GM12878 (cell line): Measurements from ENCODE around the gene ARHGAP21. TPM values are rescaled to one million over a fixed set of nuclear protein-coding genes. Genes with fewer than 3 reads are reported as not detected.

Experiments used
- ATAC-seq: fragments of 200-7000 bp; cut with Tn5 transposase; 3 replicates; pipeline ENCODE4 v1.9.1; 2020; ENCODE audit warnings: mild to moderate bottlenecking, moderate library complexity
- BruUV-seq: library from RNA; stranded (reverse); fragments of 400-500 nt; replicated peaks from 2 replicates; lab custom pipeline; 2021; lab: Mats Ljungman, UMichigan
- CTCF ChIA-PET: fragments of 300-600 bp; sonication (Branson Sonifier 250); formaldehyde crosslinking; extraction: SDS; loops from one replicate; lab custom pipeline; 2021; ENCODE audit warnings: inconsistent platforms; lab: Yijun Ruan, JAX
- POLR2A ChIA-PET: fragments of 350-600 bp; formaldehyde crosslinking; extraction: SDS; loops from one replicate; lab custom pipeline; 2021; ENCODE audit warnings: inconsistent platforms; lab: Charles Lee
- RAD21 ChIA-PET: fragments of 300-600 bp; sonication (Branson Sonifier 250); formaldehyde crosslinking; loops from one replicate; lab custom pipeline; 2023; ENCODE audit warnings: antibody characterized with exemption; ENCODE audit not compliant: unreplicated experiment; lab: Charles Lee
- SMC1A ChIA-PET: fragments of 300-600 bp; sonication (Branson Sonifier 250); formaldehyde crosslinking; loops from one replicate; lab custom pipeline; 2023; ENCODE audit not compliant: unreplicated experiment, uncharacterized antibody; lab: Charles Lee
- DNase-seq: peaks from one replicate; pipeline ENCODE4 v3.0.0-alpha.2; 2011; ENCODE audit warnings: low read depth, low spot score
- FAIRE-seq: peaks from 3 replicates; lab custom pipeline; 2011; peaks lifted over from hg19 to GRCh38; lab: Jason Lieb, UNC
- H2AFZ ChIP-seq: 2 replicates; pipeline ENCODE4 v1.6.0; 2011; ENCODE audit warnings: low read depth, low read length, control low read depth; ENCODE audit not compliant: control insufficient read depth
- H3K27ac ChIP-seq: 2 replicates; pipeline ENCODE4 v1.5.1; 2011; ENCODE audit warnings: control low read depth; ENCODE audit not compliant: control insufficient read depth, insufficient read depth
- H3K27me3 ChIP-seq, 2 experiments: replicated peaks in 1 of 2; 2 replicates each; pipeline versions ENCODE4 v1.6.0 to v1.6.1; 2011; ENCODE audit warnings: low read length in 1 of 2; ENCODE audit not compliant: control insufficient read depth in 2 of 2, insufficient read depth in 2 of 2
- H3K36me3 ChIP-seq, 2 experiments: 2 replicates each; pipeline ENCODE4 v1.5.1; 2011; ENCODE audit warnings: low read length in 1 of 2; ENCODE audit not compliant: control insufficient read depth in 2 of 2, insufficient read depth in 2 of 2
- H3K4me1 ChIP-seq: 2 replicates; pipeline ENCODE4 v1.6.1; 2011; ENCODE audit warnings: mild to moderate bottlenecking, low read length, moderate library complexity, mixed read lengths; ENCODE audit not compliant: control insufficient read depth, insufficient read depth
- H3K4me2 ChIP-seq: 2 replicates; pipeline ENCODE4 v1.6.0; 2011; ENCODE audit warnings: control low read depth; ENCODE audit not compliant: control insufficient read depth, insufficient read depth
- H3K4me3 ChIP-seq: fragments of 200-600 bp; sonication (generic); 2 replicates; pipeline ENCODE4 v1.5.1; 2016
- H3K79me2 ChIP-seq: 2 replicates; pipeline ENCODE4 v1.6.0; 2011; ENCODE audit warnings: low read length; ENCODE audit not compliant: control insufficient read depth, insufficient read depth
- H3K9ac ChIP-seq: 2 replicates; pipeline ENCODE4 v1.8.0; 2011; ENCODE audit warnings: low read length, control low read depth, mixed read lengths; ENCODE audit not compliant: control insufficient read depth, insufficient read depth
- H3K9me3 ChIP-seq: replicated peaks from 3 replicates; pipeline ENCODE4 v1.5.1; 2011; ENCODE audit warnings: mild to moderate bottlenecking, low read length; ENCODE audit not compliant: control insufficient read depth, insufficient read depth
- H4K20me1 ChIP-seq: 2 replicates; pipeline ENCODE4 v1.6.0; 2011; ENCODE audit not compliant: control insufficient read depth, insufficient read depth
- CEBPB ChIP-seq, 2 experiments: fragments of 150-350 bp in 1 of 2; IDR thresholded peaks; 2 replicates each; pipeline ENCODE4 v1.6.1; 2012 to 2014; ENCODE audit warnings: low read depth in 2 of 2, low read length in 2 of 2, borderline replicate concordance in 1 of 2, inconsistent platforms in 1 of 2
- E2F4 ChIP-seq: IDR thresholded peaks from 2 replicates; pipeline ENCODE4 v1.6.1; 2012; ENCODE audit warnings: low read depth, low read length, improper control_type of control experiment
- GATAD2B ChIP-seq: fragments of 450-650 bp; conservative IDR thresholded peaks from 2 replicates; pipeline ENCODE4 v1.6.1; 2017; ENCODE audit warnings: low read depth, mild to moderate bottlenecking, moderate library complexity
- IRF3 ChIP-seq: fragments of 450-650 bp; IDR thresholded peaks from 2 replicates; pipeline ENCODE4 v1.6.1; 2014; ENCODE audit warnings: mild to moderate bottlenecking
- JUNB ChIP-seq: IDR thresholded peaks from 2 replicates; pipeline ENCODE4 v1.6.1; 2016; ENCODE audit warnings: antibody characterized with exemption, mild to moderate bottlenecking
- MEF2A ChIP-seq: IDR thresholded peaks from 2 replicates; pipeline ENCODE4 v1.6.1; 2011; ENCODE audit warnings: low read depth, mild to moderate bottlenecking, low read length, moderate library complexity; ENCODE audit not compliant: insufficient read depth
- MEF2B ChIP-seq: fragments of 450-650 bp; IDR thresholded peaks from 2 replicates; pipeline ENCODE4 v1.6.1; 2018; ENCODE audit warnings: mild to moderate bottlenecking, moderate library complexity; ENCODE audit not compliant: partially characterized antibody, poor library complexity, severe bottlenecking
- MYC ChIP-seq: IDR thresholded peaks from 2 replicates; pipeline ENCODE4 v1.6.1; 2011; ENCODE audit warnings: mild to moderate bottlenecking, low read length, moderate library complexity, inconsistent platforms; ENCODE audit not compliant: insufficient read depth, insufficient replicate concordance, insufficient read length, severe bottlenecking
- NRF1 ChIP-seq: conservative IDR thresholded peaks from 2 replicates; pipeline ENCODE4 v1.6.1; 2011; ENCODE audit warnings: mild to moderate bottlenecking, low read depth, low read length, improper control_type of control experiment
- PRDM15 ChIP-seq: fragments of 450-650 bp; formaldehyde crosslinking; IDR thresholded peaks from 2 replicates; pipeline ENCODE4 v1.4.0; 2020; ENCODE audit warnings: mild to moderate bottlenecking, moderate library complexity
- SREBF2 ChIP-seq: IDR thresholded peaks from 2 replicates; pipeline ENCODE4 v1.6.1; 2012; ENCODE audit warnings: mild to moderate bottlenecking, low read length
- ZZZ3 ChIP-seq: IDR thresholded peaks from 2 replicates; pipeline ENCODE4 v1.6.1; 2011; ENCODE audit warnings: low read depth; ENCODE audit not compliant: control insufficient read depth, insufficient read length
- WGBS: methylation state at CpG from one replicate; pipeline ENCODE4 v1.1.6; 2016; ENCODE audit warnings: low lambda C conversion rate; ENCODE audit not compliant: insufficient replicate concordance, insufficient coverage; ENCODE audit errors: missing lambda C conversion rate; 5-methylcytosine and 5-hydroxymethylcytosine counted together
- in situ Hi-C: fragments of 300-500 bp; cut with MboI; formaldehyde crosslinking; loops from 9 replicates; pipeline ENCODE4 v1.14.3; 2018; ENCODE audit warnings: mixed read lengths
- intact Hi-C: fragments of 100-400 bp; cut with micrococcal nuclease; formaldehyde crosslinking; loops from one replicate; pipeline ENCODE4 v1.14.2; 2022; ENCODE audit not compliant: unreplicated experiment
- polyA plus RNA-seq, 11 experiments: library from polyadenylated mRNA; depleted of rRNA in 4 of 11; unstranded in 6 of 11; stranded (reverse) in 5 of 11; fragments of >200 nt; fragmentation: Nextera tagmentation in 4 of 11; fragmentation: Illumina TruSeq in 1 of 11; extraction: Ambion mirVana in 4 of 11; extraction: Trizol in 1 of 11; gene quantifications; 1 replicate in 1 of 11; 2 replicates in 10 of 11; pipeline versions ENCODE4 v1.2.1 to v1.2.3, GENCODE V29; 2011 to 2016; ENCODE audit warnings: inconsistent platforms in 2 of 11, missing spikeins in 2 of 11, low read depth in 1 of 11
- total RNA-seq, 4 experiments: library from RNA; depleted of rRNA in 3 of 4; stranded (reverse); fragments of >200 nt in 3 of 4; fragmentation: Illumina TruSeq in 1 of 4; extraction: Trizol in 1 of 4; gene quantifications; 2 replicates each; pipeline versions ENCODE4 v1.2.1 to v1.2.3, GENCODE V29; 2013 to 2021

The ARHGAP21 gene
- total and polyA plus RNA-seq, 10 of the 15 experiments (the other 5 are each of a cell fraction or from before 2014, with no cell fraction given) = 11.7 to 103 (median 37.6) TPM

GRCh38 chr10:24756283-24756682 lies 32.6 kb upstream of the ARHGAP21 start:
- no TSS peak for BruUV-seq
- ATAC-seq (no peak), DNase-seq (no peak), FAIRE-seq (no peak)
- ChIA-PET POLR2A (interaction anchor here (0.6 kb wide), 1 partner anchor 15 kb away, joined by 3 read pairs; no protein-coding TSS in a partner anchor), SMC1A (no interaction called here), CTCF (no interaction called here), RAD21 (no interaction called here)
- intact Hi-C loops (no loop called here), in situ Hi-C loops (no loop called here)
- Histone ChIP-seq H3K9me3 (no peaks in the 10 kb centered on the region), H3K27ac (no peak overlapping the region), H2AFZ (no peak overlapping the region), H3K79me2 (no peaks in the 10 kb centered on the region), H3K9ac (no peak overlapping the region), H3K36me3 (no peaks in the 10 kb centered on the region), H4K20me1 (no peaks in the 10 kb centered on the region), H3K4me2 (no peak overlapping the region), H3K4me1 (no peaks in the 10 kb centered on the region), H3K27me3 (no peaks in the 10 kb centered on the region), H3K4me3 (no peak overlapping the region)
- WGBS = 0% methylated on average over 1 of the region's 1 CpG
- TF ChIP-seq SREBF2 (no peak), NRF1 (no peak), ZZZ3 (no peak), JUNB (no peak), GATAD2B (no peak), IRF3 (no peak), MEF2A (no peak), E2F4 (no peak), PRDM15 (CRISPR knock-in tag) (no peak), CEBPB (IDR thresholded peaks at IDR 0.05; ENCODE audit: borderline replicate concordance in 1 of 2, low read depth in 2 of 2, low read length in 2 of 2) (no peak), MEF2B (no peak), MYC (no peak)
